GM12891 (cell line): ENCODE measurements around the gene C6orf52.

ENCODE experiments used
- POLR2A ChIP-seq: IDR thresholded peaks from 2 replicates; pipeline ENCODE4 v1.6.1; 2011; ENCODE audit warnings: low read depth, low read length, control low read depth
- POLR2AphosphoS5 ChIP-seq: IDR thresholded peaks from 2 replicates; pipeline ENCODE4 v1.6.1; 2011; ENCODE audit warnings: low read depth, low read length, control low read depth
- SPI1 ChIP-seq: IDR thresholded peaks from 2 replicates; pipeline ENCODE4 v1.6.1; 2011; ENCODE audit warnings: low read depth, low read length, control low read depth
- TAF1 ChIP-seq: IDR thresholded peaks from 2 replicates; pipeline ENCODE4 v1.6.1; 2011; ENCODE audit warnings: low read depth, low read length, control low read depth

- TF ChIP-seq POLR2A: no peak
- no peak for TF ChIP-seq POLR2AphosphoS5
- TF ChIP-seq SPI1: no peak
- TF ChIP-seq TAF1: no peak
These were observed 38.8 kb upstream of the C6orf52 start for GRCh38 chr6:10733151-10733715.
